DMS153 treated with DMSO at 0.1 percent for 48 hours (cell line): Measurements from ENCODE around the gene DAZAP1.
"Not testable (repeated sequence)": the region's sequence is repeated elsewhere in the genome, so short reads cannot be mapped to it uniquely, and the experiment has no call there.

Source experiments
- DNase-seq: peaks from one replicate; lab custom pipeline; 2025; ENCODE audit not compliant: unreplicated experiment; lab: John Stamatoyannopoulos, UW

DAZAP1 gene

DNA sequence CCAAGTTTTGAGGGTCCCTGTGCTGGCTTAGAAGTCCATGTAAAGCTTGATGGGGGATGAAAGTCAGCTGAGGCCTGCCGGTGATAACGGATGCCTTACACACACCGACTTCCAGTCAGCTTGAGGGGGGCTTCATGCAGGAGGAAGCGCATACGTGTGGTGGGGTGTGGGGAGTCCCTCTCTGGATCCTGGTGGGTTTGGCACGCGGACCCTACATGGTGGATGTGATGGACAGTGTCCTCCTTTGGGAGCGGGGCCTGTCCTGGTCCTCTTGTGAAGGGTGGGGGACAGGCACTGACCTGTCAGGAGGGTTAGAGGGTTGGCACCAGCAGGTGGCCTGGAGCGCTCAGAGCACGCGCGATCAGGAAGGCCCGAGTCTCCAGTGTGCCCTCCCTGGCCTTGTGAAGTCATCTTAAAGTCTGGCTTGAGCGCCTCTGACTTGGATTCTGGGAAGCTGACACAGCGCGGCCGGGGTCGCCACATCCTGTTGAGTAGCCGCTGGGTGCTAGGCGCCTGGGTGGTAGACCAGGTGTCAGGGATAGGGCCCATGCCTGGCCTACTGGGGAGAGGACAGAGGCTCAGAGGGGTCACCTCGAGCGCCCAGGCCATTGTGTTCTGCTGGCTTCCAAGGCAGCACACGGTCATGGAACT lies 2.9 kb downstream of the DAZAP1 start:
- DNase-seq = no peak

- no peak for DNase-seq
Measured at GRCh38 chr19:1410789-1411188, 3.4 kb downstream of the DAZAP1 start.

DNA sequence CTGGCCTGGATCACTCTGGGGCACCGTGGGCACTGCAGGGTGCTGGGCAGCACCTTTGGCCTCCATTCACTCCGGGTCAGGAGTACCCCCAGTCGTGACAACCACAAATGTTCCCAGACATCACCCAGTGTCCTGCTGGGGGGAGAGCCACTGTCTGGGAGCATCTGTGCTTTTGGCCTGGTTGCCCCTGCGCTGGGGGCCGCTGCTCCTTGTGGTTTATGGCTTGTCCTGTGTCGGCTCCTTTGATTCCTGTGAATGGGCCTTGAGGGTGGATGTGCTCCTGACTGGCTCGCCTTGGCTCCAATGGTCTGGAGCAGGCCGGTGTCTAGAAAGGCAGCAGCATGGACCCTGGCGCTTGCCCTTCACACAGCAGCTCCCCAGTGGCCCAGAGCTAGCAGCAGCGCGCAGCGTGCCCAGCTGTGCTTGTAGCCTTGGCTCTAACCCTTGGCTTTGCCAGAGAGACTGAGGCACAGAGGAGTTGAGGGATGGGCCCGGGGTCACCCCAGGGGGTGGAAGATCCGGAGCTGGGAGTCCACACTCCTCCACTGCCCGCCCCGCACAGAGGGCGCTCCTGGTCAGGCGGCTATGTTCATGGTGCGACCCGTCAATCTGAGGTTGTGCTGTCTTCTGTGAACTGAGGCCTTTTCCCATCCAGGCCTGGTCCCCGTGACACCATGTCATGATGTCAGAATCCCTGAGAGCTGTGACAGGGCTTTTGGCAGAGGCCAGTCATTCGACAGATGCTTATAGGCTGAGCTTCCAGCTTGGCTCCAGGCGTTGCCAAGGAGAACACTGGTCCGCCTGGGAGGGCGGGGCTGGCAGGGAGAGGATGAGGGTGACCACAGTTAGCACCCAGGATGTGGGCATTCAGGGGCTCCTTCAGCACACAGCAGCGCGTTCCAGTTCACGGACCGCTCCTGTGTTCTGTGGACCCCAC lies 4.1 kb downstream of the DAZAP1 start:
- no peak for DNase-seq

DNA sequence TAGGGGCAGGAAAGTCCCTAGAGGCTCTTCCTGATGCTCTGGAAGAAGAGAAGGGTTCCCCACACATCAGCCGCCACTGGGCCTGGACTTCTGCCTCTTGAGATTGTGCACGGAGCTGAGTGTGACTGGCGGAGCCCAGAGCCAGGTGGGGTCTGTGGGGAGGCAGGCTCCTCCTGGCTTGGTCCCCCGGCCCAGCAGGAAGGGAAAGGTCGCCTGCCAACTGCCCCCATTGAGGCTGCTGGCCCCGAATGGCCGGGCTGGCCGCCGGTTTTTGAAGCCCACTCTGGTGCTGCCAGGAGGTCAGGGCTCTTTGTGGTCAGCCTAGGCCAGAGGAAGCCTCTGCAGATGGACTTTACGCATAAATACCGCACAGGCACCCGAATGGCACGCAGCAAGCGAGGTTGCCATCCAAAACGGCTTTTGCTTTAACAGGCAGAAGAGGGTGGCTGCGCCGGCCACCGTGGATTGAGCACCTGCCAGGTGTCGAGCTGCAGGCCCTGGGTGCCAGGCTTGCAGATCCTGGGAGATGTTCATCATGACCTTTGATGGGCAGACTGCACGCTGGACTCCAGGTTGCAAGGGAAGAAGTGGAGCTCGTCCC lies 5.0 kb downstream of the DAZAP1 start:
- DNase-seq = no peak

GRCh38 chr19:1412995-1413800 lies 5.8 kb downstream of the DAZAP1 start:
- no peak for DNase-seq

DNA sequence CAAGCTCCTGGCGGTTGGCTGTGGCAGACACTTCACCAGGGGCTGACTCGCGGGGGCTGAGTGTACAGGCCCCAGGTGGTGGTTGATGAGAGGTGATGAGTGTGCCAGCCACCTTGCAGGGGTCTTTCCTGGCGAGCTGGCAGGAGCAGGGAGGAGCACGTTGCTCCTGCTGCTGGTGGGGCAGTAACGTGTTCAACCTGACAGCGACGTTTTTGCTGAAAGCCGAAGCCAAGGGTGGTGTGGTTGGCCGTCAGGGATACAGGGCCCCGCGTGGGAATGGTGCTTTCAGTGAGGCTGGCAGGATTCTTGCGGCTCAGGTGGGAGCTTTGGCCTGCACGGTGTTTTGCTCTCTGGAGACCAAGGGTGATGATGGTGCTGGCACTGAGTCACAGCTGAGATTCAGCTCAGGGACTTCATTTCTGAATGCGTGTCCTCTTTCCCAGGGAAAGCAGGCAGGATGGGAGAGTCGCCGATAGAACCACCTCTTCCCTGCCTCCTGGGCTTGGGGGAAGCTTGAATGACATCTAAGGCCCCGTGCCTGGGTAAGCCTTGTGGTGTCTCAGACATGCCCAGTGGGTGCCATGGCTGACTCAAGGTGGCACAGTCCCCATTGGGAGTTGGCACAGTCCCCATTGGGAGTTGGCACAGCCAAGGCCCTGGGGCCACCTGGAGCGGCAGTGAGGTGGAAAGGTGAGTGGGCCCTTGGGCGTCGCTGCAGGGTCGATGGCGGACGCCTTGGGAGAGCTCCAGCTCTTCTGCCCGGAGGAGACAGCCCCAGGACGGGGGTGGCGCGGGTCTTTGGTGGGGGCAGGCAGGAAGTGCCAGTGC lies 8.8 kb downstream of the DAZAP1 start:
- no peak for DNase-seq

DNA sequence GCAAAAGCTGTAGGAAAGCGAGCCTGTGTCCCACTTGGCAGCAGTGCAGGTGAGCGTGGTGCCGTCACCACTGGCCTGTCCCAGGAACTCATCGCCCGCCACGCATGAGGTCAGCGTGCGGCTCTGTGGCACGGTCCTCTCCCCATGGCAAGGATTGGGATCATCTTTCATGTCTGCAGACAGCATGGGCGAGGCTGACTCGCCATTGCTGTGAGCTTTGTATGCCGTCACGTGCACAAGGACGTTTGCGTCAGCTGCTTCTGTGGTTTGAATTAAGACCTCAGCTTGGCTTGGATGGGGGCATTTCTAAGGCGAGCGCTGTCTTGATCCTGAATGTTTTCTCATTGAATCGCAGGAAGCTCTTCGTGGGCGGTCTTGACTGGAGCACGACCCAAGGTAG lies 9.8 kb downstream of the DAZAP1 start:
- no peak for DNase-seq

DNA sequence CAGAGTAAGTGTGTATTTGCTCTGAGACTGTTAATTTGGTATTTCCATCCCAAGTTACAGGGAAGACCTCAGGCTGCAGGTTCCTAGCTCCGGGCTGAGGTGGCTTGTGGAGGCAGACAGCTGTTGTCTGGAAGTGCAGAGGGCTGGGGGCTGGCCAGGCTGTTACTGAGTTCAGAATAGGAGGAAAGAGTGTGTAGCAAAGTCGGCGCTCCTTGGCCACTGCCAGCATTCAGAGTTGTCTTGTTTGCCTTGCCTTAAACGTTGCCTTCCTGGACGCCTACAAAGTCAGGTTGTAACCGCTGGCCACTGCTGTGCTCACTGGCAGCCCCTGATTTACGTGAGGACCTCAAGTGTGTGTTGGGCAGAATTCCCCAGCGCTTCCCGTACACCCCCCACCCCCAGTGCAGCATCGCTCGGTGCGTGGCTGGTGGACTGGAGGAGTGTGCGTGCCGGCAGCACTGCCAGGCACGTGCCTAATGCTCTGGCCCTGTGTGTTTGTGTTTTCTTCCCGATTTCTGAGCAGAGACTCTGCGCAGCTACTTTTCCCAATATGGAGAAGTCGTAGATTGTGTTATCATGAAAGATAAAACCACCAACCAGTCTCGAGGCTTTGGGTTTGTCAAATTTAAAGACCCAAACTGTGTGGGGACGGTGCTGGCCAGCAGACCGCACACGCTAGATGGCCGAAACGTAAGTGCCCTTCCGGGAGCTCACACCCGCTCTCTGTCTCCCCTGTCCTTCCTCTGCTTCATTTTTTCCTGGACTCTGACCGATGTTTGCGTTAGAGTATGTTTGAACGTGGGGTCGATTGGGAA lies 10.5 kb downstream of the DAZAP1 start:
- no peak for DNase-seq

DNA sequence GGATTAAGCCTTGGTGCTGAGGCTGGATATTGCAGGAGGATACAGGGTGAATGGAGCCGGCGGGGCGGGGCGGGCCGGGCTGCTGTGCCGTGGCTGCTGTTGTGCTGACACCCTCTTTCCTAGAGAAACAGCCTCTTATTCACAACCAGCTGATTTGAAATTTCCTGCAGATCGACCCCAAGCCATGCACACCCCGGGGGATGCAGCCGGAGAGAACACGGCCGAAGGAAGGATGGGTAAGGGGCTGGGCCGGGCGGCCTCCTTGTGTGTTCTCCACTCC lies 11.1 kb downstream of the DAZAP1 start:
- DNase-seq = no peak

DNA sequence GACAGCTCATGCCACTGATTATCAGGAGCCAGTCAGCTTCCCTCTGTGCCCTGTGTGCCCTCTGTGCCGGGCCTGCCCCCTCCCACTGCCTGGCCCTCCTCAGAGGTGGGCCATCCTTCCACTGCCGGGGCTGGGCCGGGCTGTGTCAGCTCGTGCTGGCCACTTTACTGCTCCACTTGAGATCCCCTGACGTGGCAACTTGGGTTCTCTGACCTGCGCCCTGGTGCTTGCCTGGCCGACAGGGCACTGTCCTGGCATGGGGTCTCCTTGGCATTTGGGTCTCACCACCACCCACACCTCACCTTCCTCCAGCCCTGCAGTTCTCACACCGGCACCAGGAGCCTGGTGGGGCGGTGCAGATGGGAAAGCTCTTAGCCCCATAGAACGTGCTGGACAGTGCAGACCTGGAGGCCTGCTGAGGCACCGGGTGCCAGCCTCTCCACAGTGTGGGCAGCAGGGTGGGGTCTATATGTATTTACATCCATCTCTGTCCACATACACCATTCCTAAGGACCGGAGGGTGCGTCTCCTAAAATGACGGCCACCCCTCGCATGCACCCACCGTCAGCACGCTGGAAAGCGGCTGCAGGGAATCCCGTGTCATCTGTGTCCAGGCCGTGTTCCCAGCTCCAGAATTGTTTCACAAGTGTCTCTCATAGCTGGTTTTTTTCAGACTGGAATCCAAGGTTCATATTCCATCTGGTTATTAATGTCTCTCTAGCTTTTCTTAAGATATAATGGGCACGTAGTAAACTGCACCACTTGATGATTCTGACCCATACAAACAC lies 11.8 kb downstream of the DAZAP1 start:
- DNase-seq = no peak

DNA sequence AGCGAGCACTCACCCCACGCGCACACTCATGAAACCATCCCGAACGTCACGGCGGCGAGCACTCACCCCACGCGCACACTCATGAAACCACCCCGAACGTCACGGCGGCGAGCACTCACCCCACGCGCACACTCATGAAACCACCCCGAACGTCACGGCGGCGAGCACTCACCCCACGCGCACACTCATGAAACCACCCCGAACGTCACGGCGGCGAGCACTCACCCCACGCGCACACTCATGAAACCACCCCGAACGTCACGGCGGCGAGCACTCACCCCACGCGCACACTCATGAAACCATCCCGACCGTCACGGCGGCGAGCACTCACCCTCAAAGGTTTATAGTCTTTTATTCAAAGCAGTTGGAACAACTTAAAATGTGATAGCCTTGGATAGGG lies 12.7 kb downstream of the DAZAP1 start:
- DNase-seq = not testable (repeated sequence)

- no peak for DNase-seq
Measured at GRCh38 chr19:1420590-1420989, 13.2 kb downstream of the DAZAP1 start.

DNA sequence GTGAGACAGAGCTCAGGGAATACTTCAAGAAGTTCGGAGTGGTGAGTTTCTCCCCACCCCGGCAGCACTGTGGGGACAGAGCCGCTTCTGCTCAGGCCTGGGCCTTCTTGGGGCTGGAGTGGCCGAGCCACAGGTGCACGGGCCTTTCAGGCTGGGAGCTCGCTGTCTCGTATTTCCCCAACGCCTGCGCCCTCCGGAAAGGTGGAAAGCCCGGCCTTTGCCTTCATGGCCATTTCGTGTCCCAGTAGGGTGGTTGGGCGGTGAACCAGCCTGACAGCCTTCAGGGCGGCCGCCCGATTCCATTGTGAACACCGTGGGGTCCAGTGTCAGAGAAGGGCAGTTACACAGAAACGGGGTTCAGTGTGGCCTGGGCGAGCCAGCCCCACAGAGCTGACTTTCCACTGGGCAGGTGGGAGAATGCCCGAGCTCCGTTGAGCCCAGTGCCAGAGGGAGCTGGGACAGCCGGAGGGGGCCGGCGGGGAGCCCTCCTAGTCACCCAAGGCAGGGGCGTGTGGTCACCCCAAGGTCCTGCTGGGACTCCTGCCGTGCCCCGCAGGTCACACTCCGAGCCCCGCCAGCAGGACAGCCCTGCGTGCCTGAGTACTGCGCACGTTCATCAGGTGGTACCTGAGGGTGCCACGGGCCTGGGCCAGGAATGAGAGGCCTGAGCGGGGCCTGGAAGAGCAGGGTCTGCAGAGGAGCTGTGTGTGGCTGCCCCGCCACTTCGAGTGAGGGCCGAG lies 14.0 kb downstream of the DAZAP1 start:
- DNase-seq = no peak

GRCh38 chr19:1421958-1422305 lies 14.5 kb downstream of the DAZAP1 start:
- DNase-seq = no peak

DNA sequence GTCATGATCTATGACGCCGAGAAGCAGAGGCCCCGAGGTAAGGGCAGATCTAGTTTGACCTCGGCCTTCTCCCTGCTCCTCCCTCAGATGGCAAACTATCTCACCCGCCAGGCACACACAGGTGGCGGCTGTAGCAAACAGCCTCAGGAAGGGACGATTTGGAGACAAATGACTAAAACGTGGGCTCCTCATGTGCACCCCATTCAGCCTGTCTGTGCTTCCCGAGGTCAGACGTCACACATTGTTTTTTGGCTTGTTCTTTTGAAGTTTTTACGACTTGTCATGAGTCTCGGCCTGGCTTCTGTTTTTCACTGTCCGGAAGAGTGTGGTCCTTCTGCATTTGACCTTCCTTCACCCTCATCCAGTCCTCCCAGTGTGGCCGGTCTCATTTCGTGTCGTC lies 15.0 kb downstream of the DAZAP1 start:
- DNase-seq = no peak

DNA sequence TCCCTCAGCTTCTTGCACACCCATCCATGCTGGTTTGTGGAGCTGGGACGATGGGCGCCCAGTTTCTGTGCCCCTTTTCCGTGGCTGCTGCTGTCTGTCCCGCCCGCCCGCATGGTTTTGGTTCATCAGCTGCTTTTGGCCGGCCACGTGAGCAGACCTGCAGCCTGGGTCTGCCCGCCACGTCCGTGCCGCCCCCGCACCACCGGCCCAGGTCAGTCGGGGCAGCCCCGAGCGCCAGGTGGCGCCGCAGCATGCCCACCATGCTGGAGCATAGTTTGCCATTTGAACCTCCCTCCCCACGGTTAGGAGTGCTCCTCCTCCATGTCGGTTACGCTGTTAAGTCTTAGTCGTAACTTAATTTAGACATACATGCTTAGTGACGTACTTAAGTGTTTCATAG lies 15.6 kb downstream of the DAZAP1 start:
- DNase-seq = no peak

DNA sequence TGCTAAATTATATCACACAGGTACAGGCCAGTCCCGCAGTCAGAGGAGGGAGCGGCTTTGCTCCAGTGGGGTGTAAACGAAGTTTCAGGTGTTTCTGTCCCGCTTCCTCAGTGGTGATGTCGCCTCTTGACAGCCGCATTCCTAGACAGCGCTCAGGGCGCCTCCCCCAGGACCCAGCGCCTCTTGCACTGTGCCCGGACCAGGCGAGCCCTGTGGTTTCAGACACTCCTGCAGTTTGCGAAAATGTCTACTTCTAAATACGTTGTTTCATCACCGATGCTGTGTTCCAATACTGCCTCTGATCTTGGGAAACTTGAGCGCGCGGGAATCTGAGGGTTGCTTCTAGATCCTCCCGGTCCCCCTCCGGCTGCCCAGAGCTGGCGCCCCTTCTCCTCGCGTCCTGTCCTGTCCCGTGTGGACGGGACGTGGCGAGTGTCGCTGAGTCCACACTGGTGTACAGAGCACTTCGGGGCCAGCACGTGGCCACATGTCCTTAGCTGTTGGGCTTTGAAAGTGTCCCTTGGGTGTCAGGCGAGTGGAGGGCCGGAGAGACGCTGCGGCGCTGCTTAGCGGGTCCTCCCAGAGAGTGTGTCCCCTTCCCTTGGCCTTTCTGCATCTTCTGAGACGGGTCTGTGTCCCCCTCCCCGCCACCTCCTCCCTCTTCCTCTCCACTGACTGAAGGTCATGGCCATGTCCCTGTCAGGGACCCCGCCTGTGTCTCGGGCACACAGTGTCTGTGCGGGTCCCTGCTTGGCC lies 16.2 kb downstream of the DAZAP1 start:
- no peak for DNase-seq
